ACHN (cell line): ENCODE data around the gene FHDC1.
"Not testable (repeated sequence)": the region's sequence is repeated elsewhere in the genome, so short reads cannot be mapped to it uniquely, and the experiment has no call there.

Source experiments
- DNase-seq: peaks from one replicate; pipeline ENCODE4 v3.0.0-alpha.2; 2015
- in situ Hi-C: cut with HindIII; loops from 2 replicates; pipeline ENCODE4 v1.10.0; 2017; ENCODE audit warnings: low sequenced_read_pairs, low pct_ligation_motif_present, low pct_unique_long_range_greater_than_20kb

Gene FHDC1

GRCh38 chr4:152935631-152936445 lies at the start of gene FHDC1:
TSS of gene FHDC1 (plus strand) at chr4:152936323. CDS start at chr4:152943058, 6,735 bp downstream.
- in situ Hi-C loops = no loop called here
- DNase-seq = peak; percentile 23

GRCh38 chr4:152887981-152888380 lies 48.1 kb upstream of the FHDC1 start:
- in situ Hi-C loops = no loop called here
- DNase-seq = no peak

GRCh38 chr4:152892974-152893373 lies 43.1 kb upstream of the FHDC1 start:
- DNase-seq = no peak
- in situ Hi-C loops = no loop called here

- DNase-seq = no peak
- in situ Hi-C loops = no loop called here
Observed at GRCh38 chr4:152894673-152895072, 41.5 kb upstream of the FHDC1 start.

- no peak for DNase-seq
- in situ Hi-C loops = no loop called here
Observed at GRCh38 chr4:152896811-152897210, 39.3 kb upstream of the FHDC1 start.

GRCh38 chr4:152898133-152898532 lies 38.0 kb upstream of the FHDC1 start:
- in situ Hi-C loops, DNase-seq: not testable (repeated sequence)

GRCh38 chr4:152898606-152899005 lies 37.5 kb upstream of the FHDC1 start:
- in situ Hi-C loops = no loop called here
- no peak for DNase-seq

GRCh38 chr4:152900395-152900794 lies 35.7 kb upstream of the FHDC1 start:
- in situ Hi-C loops = no loop called here
- DNase-seq = no peak

GRCh38 chr4:152901205-152901604 lies 34.9 kb upstream of the FHDC1 start:
- no peak for DNase-seq

GRCh38 chr4:152903658-152904057 lies 32.5 kb upstream of the FHDC1 start:
- in situ Hi-C loops = no loop called here
- no peak for DNase-seq

More at GRCh38 chr4:152901205-152901604, 34.9 kb upstream of the FHDC1 start:
- in situ Hi-C loops = no loop called here

GRCh38 chr4:152909901-152910300 lies 26.2 kb upstream of the FHDC1 start:
- no peak for DNase-seq
- in situ Hi-C loops = no loop called here

- DNase-seq = no peak
Observed at GRCh38 chr4:152910521-152910920, 25.6 kb upstream of the FHDC1 start.

GRCh38 chr4:152917543-152918395 lies 18.4 kb upstream of the FHDC1 start:
- in situ Hi-C loops = no loop called here
- no peak for DNase-seq

More at GRCh38 chr4:152910521-152910920, 25.6 kb upstream of the FHDC1 start:
- in situ Hi-C loops = no loop called here

GRCh38 chr4:152919826-152920225 lies 16.3 kb upstream of the FHDC1 start:
- DNase-seq = no peak
- in situ Hi-C loops = no loop called here

- in situ Hi-C loops = no loop called here
- peak; percentile 24 for DNase-seq
Observed at GRCh38 chr4:152920768-152921167, 15.4 kb upstream of the FHDC1 start.

GRCh38 chr4:152921284-152921683 lies 14.8 kb upstream of the FHDC1 start:
- no peak for DNase-seq
- in situ Hi-C loops = no loop called here

GRCh38 chr4:152925851-152926250 lies 10.3 kb upstream of the FHDC1 start:
- in situ Hi-C loops = no loop called here
- DNase-seq = no peak

- DNase-seq = no peak
- in situ Hi-C loops = no loop called here
Observed at GRCh38 chr4:152926959-152927358, 9.2 kb upstream of the FHDC1 start.

- in situ Hi-C loops = no loop called here
- no peak for DNase-seq
Observed at GRCh38 chr4:152927737-152928136, 8.4 kb upstream of the FHDC1 start.
